Glomerular visceral epithelial cell (primary cell): ENCODE results near the gene LDLRAD3.

Source experiments
- DNase-seq: peaks from one replicate; pipeline ENCODE4 v3.0.0-alpha.2; 2016; ENCODE audit errors: extremely low spot score

The LDLRAD3 gene

DNA sequence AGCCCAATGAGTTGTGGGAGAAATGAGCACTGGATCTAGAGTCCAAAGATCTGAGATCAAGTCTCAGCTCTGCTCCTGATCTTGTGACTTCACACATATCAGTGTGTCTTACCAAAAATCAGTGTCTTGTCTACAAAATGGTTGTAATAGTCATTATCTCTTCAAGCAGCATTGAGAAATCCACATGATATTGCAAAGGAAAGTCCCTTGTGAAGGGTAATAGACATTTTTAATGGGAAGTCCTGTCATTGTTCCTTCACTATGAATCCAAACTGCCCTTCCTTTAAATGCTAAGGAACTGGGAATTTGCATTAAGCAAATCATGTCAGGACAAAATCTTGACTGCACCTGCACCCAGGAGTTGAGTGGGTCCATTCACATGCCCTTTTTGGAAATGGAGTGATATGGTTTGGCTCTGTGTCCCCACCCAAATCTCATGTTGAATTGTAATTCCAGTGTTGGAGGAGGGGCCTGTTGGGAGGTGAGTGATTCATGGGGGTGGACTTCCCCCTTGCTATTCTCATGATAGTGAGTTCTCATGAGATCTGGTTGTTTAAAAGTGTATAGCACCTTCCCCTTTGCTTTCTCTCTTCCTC lies 294.3 kb downstream of the LDLRAD3 start:
- DNase-seq = no peak

DNA sequence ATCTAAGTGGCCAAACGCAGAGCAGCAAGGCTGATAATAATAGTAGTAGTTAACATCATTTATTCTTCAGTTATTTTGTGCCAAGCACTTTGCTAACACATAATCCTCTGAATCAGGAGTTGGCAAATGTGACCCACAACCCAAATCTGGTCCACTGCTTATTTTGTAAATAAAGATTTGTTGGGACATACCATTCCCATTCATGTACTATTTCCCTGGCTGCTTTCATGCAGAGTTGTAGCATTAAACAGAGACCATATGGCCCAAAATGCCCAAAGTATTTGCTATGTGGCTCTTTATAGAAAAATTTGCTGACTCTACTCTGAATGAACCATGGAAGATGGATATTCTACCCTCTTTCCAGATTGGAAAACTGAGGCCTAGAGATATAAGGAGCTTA lies 295.0 kb downstream of the LDLRAD3 start:
- DNase-seq = no peak

DNA sequence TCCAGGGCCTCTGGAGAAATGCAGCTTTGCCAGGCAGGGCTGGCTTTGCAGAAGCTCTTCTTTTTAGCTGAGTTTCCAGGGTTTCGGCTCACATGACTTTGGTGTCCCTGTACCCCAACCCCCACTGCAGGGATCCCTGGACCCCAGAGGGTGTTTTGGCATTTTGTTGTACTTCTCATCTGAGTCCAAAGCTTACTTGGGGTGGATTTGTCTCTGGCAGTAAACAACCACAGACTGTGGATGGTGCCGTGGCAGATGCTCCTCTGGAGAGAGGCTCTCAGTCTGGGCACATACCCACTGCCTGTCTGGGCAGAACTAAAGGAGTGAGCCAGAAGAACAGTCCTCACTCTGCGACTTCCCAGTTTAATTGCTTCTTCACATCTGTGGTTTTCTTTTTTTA lies 295.8 kb downstream of the LDLRAD3 start:
- no peak for DNase-seq

DNA sequence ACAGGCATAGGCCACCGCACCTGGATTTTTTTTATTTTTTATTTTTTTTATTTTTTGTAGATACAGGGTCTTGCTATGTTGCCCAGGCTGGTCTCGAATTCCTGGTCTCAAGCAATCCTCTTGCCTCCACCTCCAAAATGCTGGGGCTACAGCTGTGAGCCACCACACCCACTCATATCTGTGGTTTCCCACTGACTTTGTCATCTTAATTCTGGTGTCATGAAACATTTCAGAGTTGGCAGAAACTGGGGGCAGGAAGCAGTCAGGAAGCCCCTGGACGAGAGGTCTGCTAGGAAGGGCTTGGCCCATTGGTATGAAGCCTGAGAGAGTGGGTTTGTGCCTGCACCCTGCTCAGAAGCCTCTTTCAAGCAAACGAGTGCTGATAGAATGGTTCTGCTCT lies 296.3 kb downstream of the LDLRAD3 start:
- DNase-seq = no peak

DNA sequence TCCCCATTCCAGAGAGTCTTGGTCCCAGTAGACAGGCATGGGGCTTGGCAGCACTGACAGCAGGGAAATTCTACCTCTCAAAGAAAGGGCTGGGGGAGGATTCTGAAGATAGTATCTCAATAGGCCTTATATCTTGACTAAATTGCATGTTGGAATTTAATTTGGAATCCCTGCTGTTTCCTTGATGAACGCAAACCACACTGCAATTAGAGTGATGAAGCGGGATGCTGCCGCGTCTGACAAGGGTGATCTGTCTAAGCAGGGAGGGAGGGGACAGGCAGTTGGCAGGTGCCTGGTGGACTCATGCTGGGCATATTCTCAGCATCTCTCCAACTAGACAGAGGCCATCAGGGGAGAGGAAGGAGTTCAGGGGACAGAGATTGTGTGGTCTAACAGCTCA lies 296.9 kb downstream of the LDLRAD3 start:
- no peak for DNase-seq

DNA sequence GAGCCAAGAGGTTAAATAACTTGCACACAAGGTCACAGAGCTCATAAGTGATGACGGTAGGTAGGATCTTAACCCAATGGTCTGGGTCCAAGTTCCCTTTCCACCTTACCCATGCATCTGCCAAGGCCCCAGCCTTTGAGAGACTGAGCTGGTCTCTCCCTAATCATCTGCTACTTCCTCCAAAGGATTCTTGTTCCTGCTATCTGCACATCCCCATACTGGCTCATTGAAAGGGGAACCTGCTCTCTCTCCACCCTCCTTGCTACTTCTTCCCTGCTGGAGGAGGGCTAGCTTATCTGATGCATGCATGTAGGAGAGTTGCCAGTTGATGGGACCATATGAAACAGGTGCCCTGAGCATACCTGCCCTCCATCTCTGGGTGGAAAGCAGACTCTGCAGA lies 297.6 kb downstream of the LDLRAD3 start:
- DNase-seq = no peak

DNA sequence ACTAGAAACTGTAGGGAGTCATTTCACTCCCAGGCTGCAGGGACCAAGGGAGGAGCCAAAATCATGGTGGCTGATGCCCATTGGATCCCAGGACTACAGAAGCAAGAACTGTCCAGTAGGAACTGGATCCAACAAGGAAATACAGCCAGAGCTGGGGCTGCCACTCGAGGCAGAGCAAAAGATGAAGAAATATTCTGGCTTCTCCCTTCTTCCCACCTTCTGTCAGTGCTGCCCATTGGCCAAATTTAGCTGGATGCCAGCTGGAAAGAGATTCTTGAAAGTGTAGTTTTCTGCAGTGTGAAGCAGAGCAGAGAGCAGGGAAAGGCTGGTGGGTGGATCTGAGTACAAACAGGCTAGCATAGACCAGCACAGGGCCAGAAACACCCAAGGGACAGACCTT lies 299.8 kb downstream of the LDLRAD3 start:
- no peak for DNase-seq

DNA sequence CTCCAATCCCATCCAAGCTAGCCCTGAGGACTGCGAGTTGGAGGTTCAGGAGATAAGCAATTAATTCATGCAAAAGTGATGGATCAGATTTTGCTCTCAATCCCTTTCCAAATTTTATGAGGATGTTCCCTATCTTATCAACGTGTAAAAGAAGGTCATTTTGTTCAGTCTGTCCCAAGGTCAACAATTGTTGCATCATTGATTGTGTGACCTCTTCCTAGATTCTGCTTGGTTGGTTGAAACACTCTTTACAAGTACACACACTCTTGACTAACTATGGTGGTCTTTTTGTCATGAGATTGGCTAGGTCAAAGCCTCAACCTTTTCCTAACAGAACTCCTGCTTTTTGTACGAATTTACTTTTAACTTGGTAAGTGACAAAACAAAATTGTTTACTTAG lies 303.6 kb downstream of the LDLRAD3 start:
- DNase-seq = no peak

DNA sequence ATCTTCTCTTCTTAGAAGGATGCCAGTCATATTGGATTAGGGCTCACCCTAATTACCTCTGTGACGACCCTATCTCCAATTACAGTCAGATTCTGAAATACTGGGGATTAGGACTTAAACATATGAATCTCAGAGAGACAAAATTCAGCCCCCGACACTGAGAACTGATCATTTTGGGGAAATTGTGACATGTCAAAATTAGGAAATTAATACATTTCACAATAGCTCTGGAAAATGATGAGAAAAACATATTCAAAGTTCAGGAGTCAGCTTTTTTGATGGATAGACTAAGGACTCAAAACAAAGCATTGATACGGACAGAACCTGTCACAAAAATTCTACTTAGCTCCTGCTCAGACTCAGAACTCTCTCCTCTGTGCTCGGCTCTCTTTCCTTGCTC lies 304.6 kb downstream of the LDLRAD3 start:
- no peak for DNase-seq

DNA sequence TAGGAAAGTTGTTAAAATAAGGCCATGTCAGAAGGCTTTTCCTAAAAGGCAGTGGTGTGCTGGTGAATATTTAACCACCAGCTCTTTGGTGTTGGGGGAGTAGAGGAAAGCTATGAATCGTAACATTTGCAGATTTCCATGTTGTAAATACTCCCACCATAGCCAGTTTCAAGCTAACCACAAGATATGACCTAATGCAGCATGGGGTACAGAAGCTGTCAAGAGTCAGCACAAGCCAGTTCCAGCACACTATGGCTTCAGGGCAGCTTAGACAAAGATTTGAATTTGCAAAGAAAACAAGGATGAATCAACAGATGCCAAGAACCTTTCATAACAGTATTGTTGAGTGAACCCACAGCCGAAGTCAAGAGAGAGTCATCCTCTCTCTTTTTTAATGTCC lies 305.4 kb downstream of the LDLRAD3 start:
- DNase-seq = peak; percentile 84

DNA sequence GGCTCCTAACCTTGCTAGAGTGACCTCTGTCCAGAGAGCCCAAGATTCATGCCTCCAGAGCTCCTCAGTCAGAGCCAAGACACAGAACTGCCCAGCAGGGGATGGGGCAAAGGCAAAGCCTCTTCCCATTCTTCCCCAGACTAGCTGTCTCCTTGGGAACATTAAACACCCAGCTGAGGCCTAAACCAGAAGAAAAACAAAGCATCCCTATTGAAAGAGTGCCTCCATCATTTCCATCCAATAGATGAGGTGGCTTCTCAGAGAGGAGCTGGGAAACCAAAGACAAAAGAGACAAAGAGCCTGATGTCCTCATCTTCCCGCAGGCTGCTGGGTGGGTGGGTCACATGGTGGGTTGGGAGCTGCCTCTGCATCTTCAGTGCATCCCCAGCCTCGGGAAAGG lies 308.0 kb downstream of the LDLRAD3 start:
- DNase-seq = no peak

DNA sequence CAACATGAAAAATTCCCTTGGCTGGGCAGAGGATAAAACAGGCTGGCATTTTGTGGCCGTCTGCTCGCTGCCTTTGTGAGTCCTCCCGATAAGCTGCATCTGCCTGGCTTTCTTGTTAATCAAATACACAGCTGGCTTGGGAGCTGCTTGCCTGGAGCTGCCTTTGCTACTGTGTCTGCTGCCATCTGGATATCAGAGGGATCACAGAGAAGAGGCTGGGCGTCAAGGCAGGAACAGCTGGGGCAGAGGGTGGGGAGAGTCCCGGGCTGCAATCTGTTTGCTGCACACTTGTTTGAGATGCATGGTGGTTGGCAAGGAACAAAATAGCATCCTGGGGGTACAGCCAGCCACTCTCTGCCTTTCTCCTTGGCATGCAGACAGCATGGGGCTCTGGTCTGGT lies 309.4 kb downstream of the LDLRAD3 start:
- DNase-seq = no peak

DNA sequence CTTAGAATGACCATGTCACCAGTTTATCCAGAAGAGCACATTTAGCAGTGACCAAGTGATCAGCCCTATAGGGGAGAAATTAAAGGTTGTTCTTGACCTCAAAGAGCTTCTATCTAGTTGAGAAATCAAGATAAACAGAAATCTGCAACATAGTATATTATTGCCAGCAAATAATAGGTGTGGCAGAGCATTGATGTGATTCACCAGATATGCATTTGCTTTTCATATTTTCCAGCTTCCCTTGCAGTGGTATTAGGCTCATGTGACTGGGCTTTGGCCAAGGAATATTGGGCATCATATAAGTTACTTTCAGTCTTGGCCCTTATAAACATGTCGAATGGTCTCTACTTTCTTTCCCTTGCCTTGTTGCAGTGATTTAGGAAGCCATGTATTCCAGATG lies 310.9 kb downstream of the LDLRAD3 start:
- no peak for DNase-seq

DNA sequence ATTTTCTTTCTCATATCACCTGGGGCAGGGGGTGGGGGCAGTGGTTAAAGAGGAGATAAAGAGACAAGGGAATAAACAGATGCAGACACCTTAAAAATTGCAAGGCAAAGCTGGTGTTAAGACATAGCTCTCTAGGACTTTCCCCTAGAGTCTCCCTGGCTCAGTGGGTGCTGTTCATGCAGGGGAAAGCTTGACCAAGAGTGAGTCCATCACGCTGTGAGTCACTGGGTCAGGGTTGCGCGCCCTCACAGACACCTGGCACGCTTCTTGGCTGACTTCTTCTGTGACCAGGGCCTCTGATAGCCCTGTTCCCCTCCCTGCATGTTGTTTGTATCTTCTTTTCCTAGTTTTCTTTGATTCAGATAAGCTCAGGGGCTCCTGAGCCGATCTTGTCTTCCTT lies 313.5 kb downstream of the LDLRAD3 start:
- peak; percentile 81 for DNase-seq

DNA sequence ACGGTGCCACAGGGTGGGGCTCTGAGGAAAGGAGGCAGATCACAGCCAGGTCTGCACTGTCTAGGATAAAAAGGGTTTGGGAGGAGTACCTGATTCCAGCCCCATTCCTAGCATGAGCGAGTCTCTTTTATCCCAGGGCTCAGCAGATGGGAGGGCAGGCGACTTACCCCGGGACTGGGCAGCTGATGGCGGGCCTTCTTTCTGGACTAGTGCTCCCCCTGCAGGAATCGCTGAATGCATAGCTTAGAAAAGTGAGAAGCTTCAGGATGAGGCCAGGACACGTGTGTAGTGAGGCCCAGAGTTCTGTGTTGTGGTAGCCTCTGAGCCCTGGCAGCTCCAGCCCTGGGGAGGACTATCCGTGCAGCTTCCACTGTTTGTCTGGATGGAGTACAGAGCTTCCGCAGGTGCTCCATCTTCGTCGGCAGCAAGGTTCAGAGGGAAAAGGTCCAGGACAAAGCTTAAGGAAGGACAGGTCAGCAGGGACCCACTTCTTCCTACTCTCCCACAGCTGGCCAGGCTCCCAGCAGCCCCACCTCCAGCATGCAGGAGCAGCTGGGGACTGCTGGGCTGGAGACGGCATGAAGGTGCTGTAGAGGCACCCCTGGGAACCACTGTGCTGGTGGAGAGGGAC lies 315.0 kb downstream of the LDLRAD3 start:
- peak; percentile 67 for DNase-seq

DNA sequence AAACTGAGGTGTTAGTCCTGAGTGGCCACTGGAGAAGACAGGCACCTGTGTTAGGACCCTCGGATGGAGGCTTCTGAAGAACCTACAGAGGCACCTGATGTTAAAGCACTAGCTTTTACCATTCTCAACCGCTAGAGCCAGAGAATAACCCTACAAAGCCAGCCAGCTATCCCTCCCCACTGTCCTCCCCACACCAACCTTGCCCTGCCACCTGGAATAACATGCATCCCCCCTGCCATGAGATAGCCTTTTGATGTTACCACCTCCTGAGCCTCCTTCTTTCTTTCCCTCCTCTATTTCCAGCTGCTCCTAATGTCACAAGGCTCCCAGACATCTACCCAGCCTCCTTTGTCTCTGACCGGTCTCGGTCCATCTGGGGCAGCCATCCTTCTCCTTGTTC lies 317.2 kb downstream of the LDLRAD3 start:
- no peak for DNase-seq

DNA sequence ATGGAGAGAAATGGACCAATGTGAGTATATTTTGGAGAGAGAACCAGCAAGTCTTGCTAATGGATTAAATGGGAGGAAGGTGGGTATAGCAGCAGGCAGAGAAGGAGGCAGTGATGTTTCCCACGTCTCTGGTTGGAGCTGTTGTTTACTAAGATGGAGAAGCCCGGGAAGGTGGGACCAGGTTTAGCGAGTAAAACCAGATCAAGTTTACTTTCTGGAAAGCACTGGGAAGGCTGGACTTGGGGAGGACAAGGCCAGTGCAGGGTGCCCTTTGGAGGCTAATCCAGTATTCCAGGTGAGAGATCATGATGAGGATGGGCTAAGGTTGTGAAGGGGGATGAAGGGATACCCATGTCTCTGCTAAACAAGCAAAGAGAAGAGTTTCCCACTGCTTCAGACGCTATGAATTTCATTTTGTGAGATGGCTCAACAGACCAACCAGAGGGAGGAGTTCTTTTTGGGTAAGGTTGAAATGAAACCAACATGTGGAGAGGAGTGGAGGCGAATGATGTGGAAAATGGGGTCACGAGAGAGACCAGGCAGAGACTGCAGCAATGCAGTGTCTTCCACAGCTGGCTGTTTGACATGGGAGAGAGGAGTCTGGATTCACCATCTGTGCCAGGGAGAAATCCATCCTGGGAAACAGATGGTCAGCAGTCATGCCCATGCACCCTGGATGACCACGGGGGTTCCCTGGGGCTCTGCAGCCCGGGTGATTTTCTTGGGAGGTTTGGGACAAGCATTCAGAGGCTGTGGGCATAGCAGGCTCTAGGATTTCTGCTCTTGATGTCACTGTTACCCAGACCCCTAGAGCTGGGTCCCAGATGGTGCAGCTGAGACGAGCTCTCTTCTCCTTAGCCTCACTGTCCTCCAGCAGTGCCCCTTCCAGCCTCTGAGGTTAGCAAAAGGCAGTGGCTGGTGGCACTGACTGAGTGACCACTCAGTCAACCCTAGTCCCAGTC lies 320.4 kb downstream of the LDLRAD3 start:
- DNase-seq = no peak

DNA sequence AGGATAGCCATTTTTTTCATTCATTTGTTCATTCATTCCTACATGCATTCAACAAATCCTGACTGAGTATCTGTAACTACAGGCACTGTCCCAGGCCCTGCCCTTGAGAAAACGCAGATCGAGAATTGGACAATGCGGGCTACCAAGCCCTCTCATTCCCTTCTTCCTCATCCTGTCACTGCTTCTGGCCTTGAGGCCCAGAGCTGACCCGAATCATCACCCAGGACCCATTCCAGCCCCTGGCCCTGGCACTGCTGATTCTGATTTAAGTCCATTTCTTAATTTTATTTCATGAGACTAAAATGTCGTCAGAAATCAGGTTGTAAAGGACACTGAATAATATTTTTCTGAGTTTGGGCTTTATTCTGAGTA lies 321.1 kb downstream of the LDLRAD3 start:
- no peak for DNase-seq

DNA sequence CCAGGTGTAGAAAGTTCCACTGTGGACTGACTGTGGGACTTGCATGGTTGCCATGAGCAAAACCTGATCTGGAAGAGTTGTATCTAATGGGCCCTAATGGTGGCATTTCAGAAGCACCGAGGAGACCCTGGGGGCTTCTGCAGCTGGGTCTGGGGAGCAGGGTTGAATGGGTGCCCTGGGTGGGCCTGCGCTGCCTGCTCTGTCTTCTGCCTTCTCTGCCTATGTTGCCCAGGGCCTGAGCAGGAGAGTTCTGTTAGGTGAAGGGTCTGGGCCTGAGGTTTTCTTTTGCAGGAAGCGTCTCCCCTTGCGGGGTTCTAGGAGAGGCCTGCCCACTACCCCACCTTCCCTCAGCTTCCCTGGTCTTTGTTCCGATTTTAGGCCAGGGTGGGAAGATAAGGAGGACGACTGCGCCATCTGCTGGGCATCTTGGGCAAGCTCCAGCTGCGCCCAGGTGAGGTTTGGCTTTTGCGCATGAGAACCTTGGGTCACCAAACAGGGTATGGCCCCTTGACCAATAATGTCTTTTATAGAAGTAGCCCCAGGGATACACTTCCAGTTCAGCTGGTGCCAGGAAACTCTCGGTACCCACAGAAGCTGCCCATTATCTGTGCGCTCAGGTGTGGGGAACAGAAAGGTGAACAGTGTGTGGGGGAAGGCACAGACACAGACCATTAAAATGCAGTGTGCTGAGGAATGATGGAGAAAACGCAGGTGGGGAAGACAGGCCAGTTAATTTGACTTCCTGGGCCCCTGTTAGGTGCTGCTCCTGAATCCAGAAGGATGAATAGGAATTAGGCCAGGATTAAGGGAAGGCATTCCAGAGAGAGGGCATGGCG lies 322.1 kb downstream of the LDLRAD3 start:
- peak; percentile 52 for DNase-seq

DNA sequence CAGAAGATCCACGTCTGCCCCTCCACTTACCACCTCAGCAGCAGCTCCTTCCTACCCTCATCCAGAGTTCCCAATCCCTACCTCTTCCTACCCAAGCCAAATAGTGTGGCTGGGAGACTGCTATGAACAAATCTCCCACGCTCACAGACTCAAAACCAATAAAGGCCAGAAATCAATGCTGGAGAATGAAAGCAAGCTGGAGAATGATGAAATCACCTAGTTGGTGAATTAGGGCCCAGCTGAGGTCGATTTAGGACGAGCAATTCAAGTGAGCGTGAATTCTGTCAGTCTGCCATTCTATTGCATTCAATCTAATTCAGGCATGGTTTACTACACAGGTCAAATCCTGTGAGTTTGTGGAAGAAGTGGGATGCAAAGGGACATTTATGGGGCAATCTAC lies 322.9 kb downstream of the LDLRAD3 start:
- no peak for DNase-seq

DNA sequence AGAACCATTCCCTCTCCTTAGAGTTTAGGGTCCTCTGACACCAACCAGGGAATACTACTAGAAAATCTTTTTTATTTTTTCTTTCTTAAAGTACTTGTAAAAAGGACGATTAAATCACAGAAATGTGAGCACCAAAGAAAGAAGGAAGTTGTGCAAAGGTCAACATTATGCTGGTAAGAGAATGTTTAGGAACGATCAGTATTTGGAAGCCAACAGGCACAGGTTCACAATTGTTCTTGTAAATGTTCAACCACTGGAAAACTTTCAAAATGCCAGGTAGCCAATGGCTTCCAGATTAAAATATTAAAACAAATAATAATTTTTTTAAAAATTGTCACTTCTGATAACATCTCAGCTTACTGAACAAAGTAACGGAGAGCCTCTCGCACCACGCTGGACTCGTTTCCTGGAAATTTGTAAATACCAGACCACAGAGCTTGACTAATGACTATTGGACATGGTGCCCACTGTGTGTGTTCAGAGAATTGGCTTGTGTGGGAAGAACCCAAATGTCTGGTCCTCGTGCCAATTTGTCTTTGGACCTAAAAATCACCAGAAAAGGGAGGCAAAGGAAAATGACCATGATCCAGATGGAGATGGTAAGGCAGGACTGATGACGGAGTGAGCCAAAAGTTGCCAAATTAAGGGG lies 324.6 kb downstream of the LDLRAD3 start:
- DNase-seq = no peak

DNA sequence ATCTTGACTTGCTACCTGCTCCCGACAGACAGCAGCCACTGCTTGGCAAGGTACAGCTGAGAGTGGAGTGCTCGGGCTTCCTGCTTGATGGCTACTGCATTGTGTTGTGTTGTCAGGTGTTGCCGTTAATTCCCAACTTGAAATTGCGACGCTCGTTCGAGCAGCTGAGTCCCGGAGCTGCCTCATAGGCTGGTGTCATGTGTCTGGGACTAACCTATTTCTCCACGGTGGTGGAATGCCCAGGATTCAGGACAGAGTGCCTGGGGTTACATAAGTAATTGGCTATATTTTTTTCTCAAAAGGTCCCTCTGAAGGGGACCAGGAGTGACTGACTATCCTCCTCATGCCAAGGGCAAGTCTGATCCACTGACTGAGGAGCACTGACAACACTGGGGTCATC lies 326.8 kb downstream of the LDLRAD3 start:
- DNase-seq = no peak
